NAMALWA (cell line): ENCODE measurements around the gene FRMD6.

ENCODE experiments used
- DNase-seq: peaks from one replicate; pipeline ENCODE4 v3.0.0-alpha.2; 2015; ENCODE audit warnings: low spot score

The FRMD6 gene

DNA sequence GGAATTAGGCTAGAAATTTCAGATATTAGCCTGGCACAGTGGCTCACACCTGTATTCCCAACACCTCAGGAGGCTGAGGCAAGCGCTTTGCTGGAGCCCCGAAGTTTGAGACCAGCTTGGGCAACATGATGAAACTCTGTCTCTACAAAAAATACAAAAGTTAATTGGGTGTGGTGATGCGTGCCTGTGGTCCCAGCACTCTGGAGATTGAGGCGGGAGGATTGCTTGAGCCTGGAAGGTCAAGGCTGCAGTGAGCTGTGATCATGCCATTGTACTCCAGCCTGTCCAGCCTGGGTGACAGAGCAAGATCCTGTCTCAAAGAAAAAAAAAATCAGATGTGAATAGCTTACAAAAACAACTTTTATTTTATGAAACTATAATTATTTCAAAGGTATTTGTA is 15.1 kb downstream of the FRMD6 start:
- DNase-seq, result no peak

DNA sequence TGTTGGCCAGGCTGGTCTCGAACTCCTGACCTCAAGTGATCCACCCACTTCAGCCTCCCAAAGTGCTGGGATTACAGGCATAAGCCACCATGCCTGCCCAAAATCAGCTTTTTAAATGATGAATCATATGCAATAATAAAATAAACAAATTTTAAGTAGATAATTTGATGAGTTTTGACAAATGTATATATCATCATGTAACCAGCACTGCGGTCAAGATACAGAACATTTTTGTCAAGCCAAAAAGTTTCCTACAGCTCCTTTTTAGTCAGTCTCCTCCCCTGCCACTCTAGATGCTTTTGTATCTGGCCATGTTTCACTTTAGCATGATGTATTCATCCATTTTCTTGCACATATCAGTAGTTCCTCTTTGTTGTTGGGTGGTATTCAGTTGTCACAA is 17.2 kb downstream of the FRMD6 start:
- DNase-seq, result no peak

GRCh38 chr14:51674294-51675002 is 22.7 kb downstream of the FRMD6 start:
- DNase-seq, result no peak

DNA sequence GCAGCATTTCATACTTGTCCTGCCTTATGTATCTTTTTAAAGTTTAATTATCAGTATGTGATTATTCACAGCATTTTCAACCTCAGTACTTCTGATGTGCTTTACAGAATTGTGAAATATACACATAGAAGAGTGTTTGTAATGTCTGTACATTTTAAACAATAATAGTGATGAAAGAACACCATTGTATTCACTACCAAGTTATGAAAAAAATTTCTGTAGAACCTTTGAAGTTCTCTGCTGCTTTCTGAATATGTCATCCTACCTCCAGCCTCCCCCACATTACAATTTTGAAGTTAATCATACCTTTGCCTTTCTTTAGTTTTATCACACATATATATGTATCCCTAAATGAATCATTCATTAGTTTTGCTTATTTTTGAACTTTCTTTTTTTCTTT is 24.8 kb downstream of the FRMD6 start:
- DNase-seq, result no peak

DNA sequence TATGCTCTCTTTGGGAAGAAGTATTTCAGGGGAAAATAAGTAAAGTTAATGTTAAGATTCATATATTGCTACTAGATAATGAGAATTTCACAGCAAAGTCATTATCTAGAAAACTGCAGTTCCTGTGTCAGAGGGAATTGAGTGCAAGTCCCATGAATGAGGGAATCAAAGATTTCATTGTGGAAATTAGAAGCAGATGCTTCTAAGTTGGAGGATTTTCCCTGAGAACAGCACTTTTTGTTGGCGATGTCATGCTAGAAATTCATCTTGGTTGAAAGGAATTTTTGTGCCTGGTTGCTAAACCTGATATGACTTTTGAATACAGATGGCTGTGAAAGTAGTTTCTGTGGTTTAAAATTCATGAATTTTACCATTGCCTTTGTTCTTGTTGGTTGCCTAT is 25.6 kb downstream of the FRMD6 start:
- no peak for DNase-seq

GRCh38 chr14:51677738-51678137 is 26.0 kb downstream of the FRMD6 start:
- DNase-seq, result no peak

DNA sequence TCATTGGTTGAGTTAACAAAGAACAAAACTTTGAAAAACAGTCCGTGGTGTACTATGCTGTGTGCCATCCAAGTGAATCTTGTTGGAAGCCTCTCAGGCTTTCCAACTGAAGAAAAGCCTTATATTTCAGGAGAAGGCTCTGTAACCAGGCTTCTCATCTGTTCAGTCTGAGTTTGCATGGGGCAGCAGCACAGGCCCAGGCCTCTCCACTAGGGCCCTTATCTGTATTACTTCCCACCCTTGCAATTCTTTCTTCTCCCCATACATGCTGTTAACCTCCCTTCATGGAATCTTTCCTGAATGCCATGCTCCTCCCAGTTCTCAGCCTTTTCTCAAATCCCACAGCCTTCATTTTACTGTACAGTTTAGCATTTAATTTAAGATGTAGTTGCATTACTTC is 28.3 kb downstream of the FRMD6 start:
- DNase-seq, result no peak

DNA sequence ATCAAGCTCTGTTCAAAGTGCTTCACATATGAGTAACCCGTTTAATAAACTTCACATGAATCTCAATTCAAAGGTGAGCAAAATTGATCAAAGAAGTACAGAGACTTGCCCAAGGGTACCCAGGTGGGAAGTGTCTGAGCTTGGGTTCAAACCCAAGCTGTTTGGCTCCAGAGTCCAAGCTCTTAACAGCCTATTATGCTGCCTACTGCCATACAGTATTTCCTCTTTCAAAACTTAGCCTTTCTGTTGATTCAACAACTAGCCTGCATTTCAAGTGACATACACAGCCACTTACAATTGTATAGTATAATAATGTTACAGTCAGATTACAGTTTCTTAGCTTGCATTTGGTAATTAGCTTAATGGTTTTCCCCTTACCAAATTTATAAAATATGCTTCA is 29.7 kb downstream of the FRMD6 start:
- no peak for DNase-seq

DNA sequence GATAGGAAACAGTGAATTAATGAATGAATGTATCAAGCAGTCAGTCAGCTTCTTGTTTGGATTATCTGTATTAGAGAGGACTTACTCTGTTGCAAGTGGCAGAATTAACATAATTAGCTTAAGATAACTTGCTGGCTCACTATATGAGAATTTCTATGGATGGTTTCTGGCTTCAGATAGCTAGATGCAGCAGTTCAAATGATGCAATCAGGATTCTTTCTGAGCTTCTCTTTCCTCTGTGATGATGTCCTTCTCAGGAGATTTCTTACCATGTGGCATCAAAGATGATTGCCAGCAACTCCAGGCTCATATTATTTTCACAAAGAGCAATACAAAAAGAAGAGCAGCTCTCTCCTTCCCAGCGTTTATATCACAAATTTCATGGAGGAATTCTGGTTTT is 30.7 kb downstream of the FRMD6 start:
- DNase-seq, result no peak

- no peak for DNase-seq
Measured at GRCh38 chr14:51684760-51685159, 33.0 kb downstream of the FRMD6 start.

DNA sequence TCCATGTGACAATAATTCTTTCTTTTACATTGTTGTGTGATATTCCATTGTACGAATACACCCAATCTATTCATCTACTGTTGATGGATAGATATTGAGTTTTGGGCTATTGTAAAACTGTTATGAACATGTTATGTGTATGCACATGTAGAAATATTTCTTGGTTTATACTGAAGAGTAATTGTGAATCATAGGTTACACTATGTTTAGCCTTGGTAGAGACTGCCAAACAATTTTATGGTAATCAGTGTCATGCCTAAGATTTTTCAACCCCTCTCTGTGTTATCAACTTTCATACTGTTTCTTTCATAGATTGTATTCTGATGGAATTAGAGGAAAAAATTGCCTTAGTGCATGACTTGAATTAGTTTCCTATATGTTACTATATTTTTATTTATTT is 39.5 kb downstream of the FRMD6 start:
- DNase-seq, result no peak

DNA sequence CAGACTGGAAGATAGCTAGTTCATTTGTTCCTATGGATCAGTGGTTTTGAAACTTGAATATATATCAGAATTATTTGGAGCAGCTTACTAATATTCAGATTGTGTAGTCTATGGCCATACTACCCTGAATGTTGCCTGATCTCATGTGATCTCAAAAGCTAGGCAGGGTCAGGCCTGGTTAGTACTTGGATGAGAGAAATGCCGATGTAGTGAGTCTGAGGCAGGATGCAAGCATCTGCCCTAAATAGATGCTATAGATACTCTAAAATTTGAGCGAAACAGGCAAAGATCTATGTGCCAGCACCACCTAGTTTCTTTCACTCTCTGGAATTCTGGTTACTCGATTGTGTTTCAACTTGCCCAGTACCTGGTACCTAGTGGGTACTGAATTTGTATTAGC is 40.9 kb downstream of the FRMD6 start:
- DNase-seq, result no peak

GRCh38 chr14:51697848-51698247 is 46.1 kb downstream of the FRMD6 start:
- DNase-seq, result no peak

DNA sequence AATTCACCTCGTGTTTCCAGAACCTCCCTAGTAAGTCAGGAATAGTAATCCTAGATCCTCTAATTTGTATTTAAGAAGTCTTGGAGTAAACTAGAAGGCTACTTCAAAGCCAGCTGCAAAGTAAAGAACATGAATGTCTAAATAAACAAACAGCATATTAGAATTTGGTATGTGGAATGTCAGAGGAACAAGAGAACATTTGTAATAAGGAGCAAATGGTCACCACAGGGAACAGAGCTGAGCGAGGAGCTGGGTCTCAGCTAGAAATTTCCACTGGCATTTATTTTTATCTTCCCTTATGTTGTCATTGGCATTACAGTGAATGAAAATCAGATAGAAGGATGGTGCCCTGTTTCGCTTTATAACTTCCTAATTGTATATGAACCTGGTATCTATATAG is 50.2 kb downstream of the FRMD6 start:
- DNase-seq, result no peak

GRCh38 chr14:51703787-51704186 is 52.1 kb downstream of the FRMD6 start:
- no peak for DNase-seq

GRCh38 chr14:51704545-51704944 is 52.8 kb downstream of the FRMD6 start:
- DNase-seq, result no peak

DNA sequence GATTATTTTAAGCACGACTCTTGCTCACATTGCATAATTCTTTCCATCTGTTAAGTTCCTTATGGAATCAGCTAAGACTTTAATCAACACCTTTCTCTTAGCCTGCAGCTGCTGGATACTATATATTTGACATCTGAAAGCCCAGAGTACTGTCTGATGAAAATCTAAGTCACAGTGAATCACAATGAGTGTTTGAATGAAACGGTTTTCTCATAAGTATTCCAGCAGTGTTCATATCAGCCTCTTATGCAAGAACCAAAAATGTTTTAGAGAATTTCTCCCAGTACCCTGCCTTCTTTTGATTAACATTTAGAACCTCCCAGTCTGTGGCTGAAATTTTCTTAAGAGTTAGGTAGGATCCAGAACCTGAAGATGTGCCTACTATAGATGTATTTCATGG is 55.6 kb downstream of the FRMD6 start:
- no peak for DNase-seq

DNA sequence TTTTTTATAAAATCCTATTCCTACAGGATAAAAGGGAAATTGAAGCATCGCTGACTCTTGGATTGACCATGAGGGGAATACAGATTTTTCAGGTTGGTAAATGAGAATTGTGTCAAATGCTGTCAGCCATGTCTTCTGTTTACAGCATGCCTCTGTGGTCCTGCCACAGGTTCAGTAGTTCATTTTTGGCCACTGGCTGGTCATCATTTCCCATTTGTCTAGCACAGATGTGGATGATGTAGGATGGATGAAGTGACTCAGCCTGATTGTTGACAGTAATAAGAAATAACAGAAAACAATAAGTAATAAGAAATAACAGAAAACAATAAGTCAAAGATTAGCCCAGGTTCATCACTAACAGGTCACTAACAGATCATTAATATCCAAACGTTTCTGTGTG is 59.8 kb downstream of the FRMD6 start:
- DNase-seq, result no peak

DNA sequence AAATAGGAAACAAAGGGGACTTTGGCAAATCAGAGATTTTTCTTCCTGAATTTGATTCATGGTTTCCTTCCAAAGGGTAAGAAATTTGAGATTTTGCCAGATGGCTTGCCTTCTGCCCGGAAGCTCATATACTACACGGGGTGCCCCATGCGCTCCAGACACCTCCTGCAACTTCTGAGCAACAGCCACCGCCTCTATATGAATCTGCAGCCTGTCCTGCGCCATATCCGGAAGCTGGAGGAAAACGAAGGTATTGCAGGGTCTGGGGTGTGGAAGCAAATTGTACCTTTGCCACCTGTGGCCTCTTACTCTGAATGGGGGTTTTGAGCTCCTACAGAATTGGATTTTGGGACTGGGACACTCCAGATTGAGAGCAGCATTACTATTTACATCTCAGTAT is 63.5 kb downstream of the FRMD6 start:
- no peak for DNase-seq

DNA sequence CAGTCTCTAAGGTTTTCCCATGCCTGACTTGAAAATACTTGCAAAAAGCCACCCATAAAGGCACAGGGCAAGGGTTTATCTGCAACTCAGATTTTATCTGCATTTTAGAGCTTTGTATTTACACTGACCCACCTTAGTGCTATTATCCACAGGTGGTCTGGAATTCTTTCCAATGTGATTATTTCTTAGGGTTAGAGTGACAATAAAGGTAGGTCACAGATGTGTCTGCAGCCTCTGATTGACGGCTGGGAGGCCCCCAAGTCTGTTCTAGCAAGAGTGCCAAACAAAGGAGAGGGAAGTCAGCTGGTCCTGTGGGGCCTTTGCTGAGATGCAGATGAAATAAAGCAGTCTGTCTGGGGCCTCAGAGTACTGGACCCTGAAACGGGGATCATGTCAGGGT is 64.0 kb downstream of the FRMD6 start:
- DNase-seq, result no peak

GRCh38 chr14:51716610-51717009 is 64.9 kb downstream of the FRMD6 start:
- DNase-seq, result no peak

DNA sequence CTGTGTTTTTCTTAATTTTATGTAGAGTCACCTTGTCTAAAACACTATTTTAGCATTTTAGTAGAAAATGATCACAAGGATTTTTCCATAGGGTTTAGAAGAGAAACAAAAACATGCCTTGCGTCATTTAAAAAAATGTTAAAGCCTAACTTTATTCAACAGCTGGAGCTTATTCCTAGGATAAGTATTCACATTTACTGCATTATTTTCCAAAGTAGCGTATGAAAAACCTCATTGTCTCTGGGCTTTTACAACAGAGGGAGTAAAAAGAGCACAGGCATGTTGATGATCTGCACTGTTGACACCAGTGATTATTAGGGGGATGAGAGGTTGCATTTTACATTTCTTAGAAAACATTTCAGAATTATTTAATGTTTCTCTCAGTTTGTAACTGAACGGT is 66.1 kb downstream of the FRMD6 start:
- DNase-seq, result no peak

GRCh38 chr14:51719955-51720354 is 68.2 kb downstream of the FRMD6 start:
- no peak for DNase-seq

DNA sequence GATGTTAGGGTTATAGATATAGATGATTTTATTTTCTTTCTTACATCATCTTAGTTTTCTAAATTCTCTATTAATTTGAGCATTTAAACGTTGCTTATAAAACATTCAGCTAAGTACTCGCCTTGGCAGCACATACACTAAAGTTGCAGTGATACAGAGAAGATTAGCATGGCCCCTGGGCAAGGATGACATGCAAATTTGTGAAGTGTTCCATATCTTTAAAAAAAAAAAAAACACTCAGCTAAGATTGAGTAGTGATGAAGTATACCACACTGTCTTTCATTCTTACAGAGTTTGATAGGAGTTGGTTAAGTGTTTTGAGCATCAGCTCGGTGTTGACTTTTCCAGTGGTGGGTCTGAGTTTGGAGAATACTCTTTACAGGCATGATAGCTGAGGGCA is 72.3 kb downstream of the FRMD6 start:
- no peak for DNase-seq

- DNase-seq, result no peak
Measured at GRCh38 chr14:51724650-51725049, 72.9 kb downstream of the FRMD6 start.
